NB4 (cell line): ENCODE data around the gene MYO1F.

Experiments used
- DNase-seq: peaks from one replicate; pipeline ENCODE4 v3.0.0; 2010; ENCODE audit warnings: low read depth
- H3K4me3 ChIP-seq: one replicate; pipeline ENCODE4 v1.5.1; 2011; ENCODE audit warnings: mild to moderate bottlenecking, low read depth, low read length, moderate library complexity
- MYC ChIP-seq: IDR thresholded peaks from 2 replicates; pipeline ENCODE4 v1.6.1; 2011; ENCODE audit warnings: low read depth, low read length
- POLR2A ChIP-seq: IDR thresholded peaks from 2 replicates; pipeline ENCODE4 v1.6.1; 2011; ENCODE audit warnings: mild to moderate bottlenecking; ENCODE audit not compliant: insufficient read length; ENCODE audit errors: extremely low read depth
- TF ChIP-seq, protein P1 (sequence below): IDR thresholded peaks from one replicate; pipeline ENCODE4 v1.5.1; 2012; ENCODE audit warnings: low read depth, low read length
- TF ChIP-seq, protein P2 (sequence below): IDR thresholded peaks from 2 replicates; pipeline ENCODE4 v1.6.1; 2011; ENCODE audit warnings: low read depth, low read length

MYO1F gene

DNA sequence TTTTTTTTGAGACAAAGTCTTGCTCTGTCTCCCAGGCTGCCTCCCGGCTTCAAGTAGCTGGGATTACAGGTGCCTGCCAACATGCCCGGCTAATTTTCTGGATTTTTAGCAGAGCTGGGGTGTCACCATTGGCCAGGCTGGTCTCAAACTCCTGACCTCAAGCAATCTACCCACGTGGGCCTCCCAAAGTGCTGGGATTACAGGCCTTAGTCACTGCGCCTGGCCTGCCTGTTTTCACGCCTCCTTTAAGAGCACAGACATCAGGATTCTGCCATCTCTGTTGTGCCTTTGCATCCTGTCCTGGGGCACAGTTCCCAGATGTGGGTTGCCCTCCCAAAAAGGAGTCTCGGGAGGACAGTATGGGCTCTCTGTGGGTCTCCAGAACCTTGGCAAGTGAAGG lies 72.3 kb downstream of the MYO1F start:
- no peak for TF ChIP-seq MYC
- TF ChIP-seq, protein P1, sequence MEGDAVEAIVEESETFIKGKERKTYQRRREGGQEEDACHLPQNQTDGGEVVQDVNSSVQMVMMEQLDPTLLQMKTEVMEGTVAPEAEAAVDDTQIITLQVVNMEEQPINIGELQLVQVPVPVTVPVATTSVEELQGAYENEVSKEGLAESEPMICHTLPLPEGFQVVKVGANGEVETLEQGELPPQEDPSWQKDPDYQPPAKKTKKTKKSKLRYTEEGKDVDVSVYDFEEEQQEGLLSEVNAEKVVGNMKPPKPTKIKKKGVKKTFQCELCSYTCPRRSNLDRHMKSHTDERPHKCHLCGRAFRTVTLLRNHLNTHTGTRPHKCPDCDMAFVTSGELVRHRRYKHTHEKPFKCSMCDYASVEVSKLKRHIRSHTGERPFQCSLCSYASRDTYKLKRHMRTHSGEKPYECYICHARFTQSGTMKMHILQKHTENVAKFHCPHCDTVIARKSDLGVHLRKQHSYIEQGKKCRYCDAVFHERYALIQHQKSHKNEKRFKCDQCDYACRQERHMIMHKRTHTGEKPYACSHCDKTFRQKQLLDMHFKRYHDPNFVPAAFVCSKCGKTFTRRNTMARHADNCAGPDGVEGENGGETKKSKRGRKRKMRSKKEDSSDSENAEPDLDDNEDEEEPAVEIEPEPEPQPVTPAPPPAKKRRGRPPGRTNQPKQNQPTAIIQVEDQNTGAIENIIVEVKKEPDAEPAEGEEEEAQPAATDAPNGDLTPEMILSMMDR: no peak
- TF ChIP-seq, protein P2, sequence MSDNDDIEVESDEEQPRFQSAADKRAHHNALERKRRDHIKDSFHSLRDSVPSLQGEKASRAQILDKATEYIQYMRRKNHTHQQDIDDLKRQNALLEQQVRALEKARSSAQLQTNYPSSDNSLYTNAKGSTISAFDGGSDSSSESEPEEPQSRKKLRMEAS: no peak
- no peak for TF ChIP-seq POLR2A
- no peak overlapping the region for H3K4me3 ChIP-seq
- DNase-seq: peak; percentile 62

DNA sequence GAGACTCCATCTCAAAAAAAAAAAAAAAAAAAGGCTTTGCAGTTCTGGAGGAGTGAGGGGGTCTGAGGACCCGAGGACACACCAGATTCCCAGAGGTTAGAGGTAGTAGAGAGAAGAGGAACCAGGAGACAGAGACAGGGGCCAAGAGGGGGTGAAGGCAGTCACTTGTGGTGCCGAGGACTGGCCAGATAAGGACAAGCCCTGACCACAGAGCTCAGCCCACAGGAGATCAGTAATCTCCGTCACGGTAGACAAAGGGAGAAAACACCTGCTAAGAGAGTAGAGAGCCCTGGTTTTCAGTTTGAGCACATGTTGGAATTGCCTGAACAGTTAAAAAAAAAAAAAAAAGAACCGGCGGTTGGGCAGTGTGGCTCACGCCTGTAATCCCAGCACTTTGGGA lies 73.1 kb downstream of the MYO1F start:
- H3K4me3 ChIP-seq: no peak overlapping the region
- TF ChIP-seq, protein P2: peak; percentile 93
- no peak for TF ChIP-seq POLR2A
- TF ChIP-seq MYC: peak; percentile 90
- TF ChIP-seq, protein P1: no peak
- DNase-seq: peak; percentile 91

DNA sequence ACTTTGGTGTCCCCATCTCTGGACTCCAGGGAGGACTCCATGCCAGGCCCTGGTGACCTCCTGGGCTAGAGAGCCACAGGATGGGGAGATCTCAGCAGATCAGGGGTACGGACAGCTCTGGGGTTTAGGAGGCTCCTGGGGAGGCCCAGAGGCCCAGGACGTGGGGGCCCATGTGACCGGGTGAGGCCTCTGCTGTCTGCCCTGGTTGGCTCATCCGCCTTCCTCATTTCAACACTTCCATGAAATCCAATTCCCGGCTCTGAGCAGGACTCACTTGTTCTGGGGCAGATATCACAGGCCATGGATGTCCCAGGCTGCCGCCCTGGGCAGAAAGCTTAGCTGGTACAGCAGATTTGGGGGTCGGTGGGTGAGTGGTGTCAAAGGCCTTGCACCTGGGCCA lies 73.7 kb downstream of the MYO1F start:
- no peak overlapping the region for H3K4me3 ChIP-seq
- TF ChIP-seq, protein P2: peak; percentile 8; the same call in 1 of the 2 replicates
- TF ChIP-seq, protein P1: no peak
- DNase-seq: no peak

DNA sequence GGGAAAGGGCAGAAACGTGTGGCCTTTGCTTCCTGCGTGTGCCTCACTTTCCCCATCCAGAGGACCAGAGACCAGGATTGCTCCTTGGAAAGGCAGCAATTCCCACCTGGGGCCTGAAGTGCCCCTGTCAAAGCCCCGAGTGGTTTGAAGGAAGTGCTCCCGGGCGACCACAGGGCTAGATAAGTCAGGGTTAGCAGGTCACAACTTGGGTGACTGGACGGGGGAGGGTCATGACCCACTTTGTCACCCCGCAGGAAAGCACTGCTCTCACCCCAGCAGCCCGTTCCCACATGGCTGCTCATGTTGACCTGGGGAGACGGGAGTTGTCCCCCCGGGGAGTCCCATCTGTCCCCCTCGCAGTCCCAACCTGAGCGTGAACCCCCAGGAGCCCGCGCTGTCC lies 75.3 kb downstream of the MYO1F start:
- peak; percentile 74 for DNase-seq
- peak overlapping the region; percentile 37 for H3K4me3 ChIP-seq

DNA sequence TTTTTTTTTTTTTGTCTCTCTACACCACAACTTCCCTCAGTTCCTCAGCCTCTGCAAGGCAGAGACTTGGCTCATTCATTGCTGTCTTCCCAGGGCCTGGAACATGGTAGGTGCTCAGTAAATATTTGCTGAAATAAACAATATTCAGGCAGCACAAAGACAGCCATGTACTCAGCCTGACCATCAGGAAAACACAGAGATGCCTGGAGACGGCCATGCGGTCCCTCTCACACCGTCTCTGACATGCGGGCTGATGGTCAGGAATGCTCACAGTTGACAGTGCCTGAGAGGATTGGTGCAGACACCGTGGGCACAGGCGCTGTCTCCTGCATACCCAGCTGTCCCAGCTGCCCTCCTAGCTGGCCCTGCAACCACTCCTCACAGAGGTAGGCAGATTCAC lies 75.7 kb downstream of the MYO1F start:
- TF ChIP-seq POLR2A: no peak
- TF ChIP-seq, protein P2: no peak
- TF ChIP-seq MYC: no peak
- TF ChIP-seq, protein P1: no peak
- peak; percentile 47 for DNase-seq
- H3K4me3 ChIP-seq: peak overlapping the region; percentile 37

More for the DNA sequence above, 75.3 kb downstream of the MYO1F start:
- TF ChIP-seq POLR2A: no peak
- TF ChIP-seq, protein P2: peak; percentile 13; the same call in 1 of the 2 replicates

DNA sequence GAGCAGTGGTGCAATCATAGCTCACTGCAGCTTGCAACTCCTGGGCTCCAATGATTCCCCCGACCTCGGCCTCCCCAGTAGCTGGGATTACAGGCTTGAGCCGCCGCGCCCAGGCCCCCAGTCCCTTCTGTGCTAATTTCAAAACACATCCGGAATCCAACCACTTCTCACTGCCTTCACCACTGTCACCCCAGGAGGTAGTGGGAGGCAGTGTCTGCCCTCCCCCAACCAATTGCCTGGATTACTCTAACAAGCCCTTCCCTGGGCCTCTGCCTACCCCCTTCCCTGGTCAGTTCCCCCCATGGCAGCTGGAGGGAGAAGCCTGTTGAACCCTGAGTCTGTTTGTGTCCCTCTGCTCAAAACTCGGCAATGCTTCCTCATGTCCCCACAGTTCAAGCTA lies 77.1 kb downstream of the MYO1F start:
- DNase-seq: peak; percentile 100
- no peak overlapping the region for H3K4me3 ChIP-seq
- TF ChIP-seq, protein P2: peak; percentile 69
- TF ChIP-seq, protein P1: peak; percentile 25
- no peak for TF ChIP-seq POLR2A
- TF ChIP-seq MYC: peak; percentile 85
